GM08714 (cell line): Measurements from ENCODE around the gene KRT82.
"Not testable (repeated sequence)": the region's sequence is repeated elsewhere in the genome, so short reads cannot be mapped to it uniquely, and the experiment has no call there.

Experiments used
- H3K4me3 ChIP-seq: fragments of 200-500 bp; sonication (Bioruptor generic); 2 replicates; pipeline ENCODE4 v1.5.1; 2014; ENCODE audit warnings: mild to moderate bottlenecking, low read length, inconsistent platforms
- ZNF274 ChIP-seq: IDR thresholded peaks from 2 replicates; pipeline ENCODE4 v1.6.1; 2012; ENCODE audit warnings: mild to moderate bottlenecking, low read depth, low read length

KRT82 gene

DNA sequence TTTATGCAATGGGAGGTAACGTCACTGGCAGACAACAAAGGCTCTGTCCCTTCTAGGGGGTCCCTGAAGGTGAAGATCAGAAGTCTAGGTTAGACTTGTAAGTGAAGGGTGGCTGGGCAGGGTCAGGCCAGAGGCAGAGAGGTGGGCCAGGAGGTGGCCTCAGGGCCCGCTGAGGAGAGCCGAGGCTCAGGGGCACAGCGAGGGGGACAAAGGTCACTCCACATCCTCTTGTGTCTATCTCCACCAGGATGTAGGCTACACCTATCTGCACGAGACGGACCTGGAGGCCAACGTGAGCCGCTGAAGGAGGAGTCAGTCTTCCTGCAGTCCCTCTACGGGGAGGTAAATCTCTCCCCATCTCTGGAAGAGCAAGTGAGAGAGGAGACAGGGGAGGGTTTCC lies 59.1 kb downstream of the KRT82 start:
- H3K4me3 ChIP-seq = no peak overlapping the region
- TF ChIP-seq ZNF274 = no peak

GRCh38 chr12:52346593-52346992 lies 59.5 kb downstream of the KRT82 start:
- no peak overlapping the region for H3K4me3 ChIP-seq
- no peak for TF ChIP-seq ZNF274

- H3K4me3 ChIP-seq = not testable (repeated sequence)
Measured at GRCh38 chr12:52345041-52345440, 61.1 kb downstream of the KRT82 start.

- no peak for TF ChIP-seq ZNF274
- H3K4me3 ChIP-seq = no peak overlapping the region
Measured at GRCh38 chr12:52344111-52344510, 62.0 kb downstream of the KRT82 start.
